GM12875 (cell line): ENCODE results near the gene FBLIM1.

Experiments
- H3K4me3 ChIP-seq: one replicate; pipeline ENCODE4 v1.5.1; 2011; ENCODE audit warnings: low read depth, low read length, control low read depth
- TF ChIP-seq, protein P1 (sequence below): IDR thresholded peaks from 2 replicates; pipeline ENCODE4 v1.5.1; 2011; ENCODE audit warnings: low read depth, mild to moderate bottlenecking, control low read depth, inconsistent platforms, low read length, moderate library complexity, borderline replicate concordance; ENCODE audit not compliant: insufficient read depth

Gene FBLIM1

DNA sequence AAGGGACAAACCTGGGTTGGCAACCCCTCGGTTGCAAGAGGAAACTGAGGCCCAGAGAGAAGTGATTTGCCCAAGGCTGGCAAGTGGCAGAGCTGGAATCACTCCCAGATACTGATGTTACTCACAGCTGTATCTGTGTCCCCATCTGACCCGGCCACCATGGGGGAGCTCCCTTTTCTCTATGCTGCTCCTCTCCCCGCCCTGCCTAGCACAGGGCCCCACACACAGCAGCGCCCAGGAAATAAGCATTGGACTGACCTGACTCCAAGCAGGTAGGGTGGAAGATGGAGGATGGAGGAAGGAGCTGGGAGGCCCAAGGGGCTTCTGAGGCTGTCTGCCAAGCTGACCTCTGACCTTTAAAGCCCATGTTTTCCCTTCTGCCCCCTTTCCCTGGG lies 3.0 kb upstream of the FBLIM1 start:
- TF ChIP-seq, protein P1, sequence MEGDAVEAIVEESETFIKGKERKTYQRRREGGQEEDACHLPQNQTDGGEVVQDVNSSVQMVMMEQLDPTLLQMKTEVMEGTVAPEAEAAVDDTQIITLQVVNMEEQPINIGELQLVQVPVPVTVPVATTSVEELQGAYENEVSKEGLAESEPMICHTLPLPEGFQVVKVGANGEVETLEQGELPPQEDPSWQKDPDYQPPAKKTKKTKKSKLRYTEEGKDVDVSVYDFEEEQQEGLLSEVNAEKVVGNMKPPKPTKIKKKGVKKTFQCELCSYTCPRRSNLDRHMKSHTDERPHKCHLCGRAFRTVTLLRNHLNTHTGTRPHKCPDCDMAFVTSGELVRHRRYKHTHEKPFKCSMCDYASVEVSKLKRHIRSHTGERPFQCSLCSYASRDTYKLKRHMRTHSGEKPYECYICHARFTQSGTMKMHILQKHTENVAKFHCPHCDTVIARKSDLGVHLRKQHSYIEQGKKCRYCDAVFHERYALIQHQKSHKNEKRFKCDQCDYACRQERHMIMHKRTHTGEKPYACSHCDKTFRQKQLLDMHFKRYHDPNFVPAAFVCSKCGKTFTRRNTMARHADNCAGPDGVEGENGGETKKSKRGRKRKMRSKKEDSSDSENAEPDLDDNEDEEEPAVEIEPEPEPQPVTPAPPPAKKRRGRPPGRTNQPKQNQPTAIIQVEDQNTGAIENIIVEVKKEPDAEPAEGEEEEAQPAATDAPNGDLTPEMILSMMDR, result no peak
- H3K4me3 ChIP-seq, result no peak overlapping the region

DNA sequence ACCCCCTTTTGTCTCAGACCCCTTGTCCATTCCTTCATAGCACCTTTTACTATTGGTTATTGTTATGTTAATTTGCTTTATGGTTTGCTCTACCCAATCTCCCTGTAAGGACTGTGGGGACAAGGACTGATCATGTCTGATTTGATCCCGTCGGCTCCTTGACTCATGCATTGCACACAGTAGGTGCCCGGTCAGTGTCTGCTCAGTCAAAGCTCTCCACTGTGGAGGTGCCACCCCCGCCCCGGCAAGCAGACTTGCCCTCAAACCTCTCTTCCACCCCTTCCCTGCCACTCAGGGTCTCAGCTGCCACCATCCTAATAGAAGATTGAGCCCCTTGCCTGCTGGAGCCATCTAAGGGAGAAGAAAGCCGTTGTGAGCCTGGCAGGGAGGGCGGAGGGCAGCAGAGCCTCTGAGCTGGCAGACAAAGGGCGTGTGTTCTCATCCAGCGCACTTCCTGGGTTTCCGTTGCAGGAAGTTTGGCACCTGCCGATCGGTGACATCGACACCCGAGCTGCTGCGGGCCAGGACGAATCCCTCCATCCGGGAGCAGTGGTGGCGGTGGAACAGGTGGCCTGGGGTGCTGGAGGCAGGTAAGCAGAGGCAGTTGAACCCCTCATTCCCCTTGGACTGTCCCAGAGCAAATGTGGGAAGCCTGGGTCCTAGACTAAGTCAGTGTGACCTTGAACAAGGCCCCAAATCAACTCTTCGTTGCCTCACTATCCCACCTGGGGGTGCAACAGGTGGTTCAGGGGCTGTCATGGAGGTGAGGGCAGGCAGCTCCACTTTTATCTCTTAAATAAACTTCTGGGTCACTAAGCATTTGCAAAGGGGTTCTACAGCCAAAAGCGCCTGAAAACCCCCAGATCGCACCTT lies 2.2 kb upstream of the FBLIM1 start:
- no peak overlapping the region for H3K4me3 ChIP-seq
- TF ChIP-seq, protein P1, result no peak

DNA sequence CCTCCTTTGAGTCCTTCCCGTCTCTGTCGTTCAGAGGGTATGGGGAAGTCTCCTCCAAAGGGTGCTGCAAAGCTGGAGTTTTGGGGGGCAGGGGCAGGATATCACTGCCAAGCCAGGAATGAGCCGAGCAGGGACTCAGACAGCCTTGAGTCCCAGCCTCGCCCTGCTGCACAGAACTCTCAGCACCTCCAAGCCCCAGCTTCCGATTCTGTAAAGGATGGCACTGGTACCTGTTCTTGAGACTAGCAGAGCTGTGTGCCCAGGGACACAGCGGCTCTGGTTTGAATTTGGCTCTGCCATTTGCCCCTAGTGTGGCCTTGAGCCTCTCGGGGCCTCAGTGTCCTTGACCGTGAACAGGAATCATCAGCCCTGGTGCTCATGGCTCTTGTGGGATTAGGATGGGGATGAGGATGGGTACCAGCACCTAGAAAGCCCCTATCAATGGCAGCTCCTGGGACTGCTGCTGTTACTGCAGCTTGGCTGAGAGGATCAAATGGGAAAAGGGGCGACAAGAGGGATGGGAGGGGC lies 1.5 kb upstream of the FBLIM1 start:
- H3K4me3 ChIP-seq, result no peak overlapping the region
- TF ChIP-seq, protein P1, result no peak

DNA sequence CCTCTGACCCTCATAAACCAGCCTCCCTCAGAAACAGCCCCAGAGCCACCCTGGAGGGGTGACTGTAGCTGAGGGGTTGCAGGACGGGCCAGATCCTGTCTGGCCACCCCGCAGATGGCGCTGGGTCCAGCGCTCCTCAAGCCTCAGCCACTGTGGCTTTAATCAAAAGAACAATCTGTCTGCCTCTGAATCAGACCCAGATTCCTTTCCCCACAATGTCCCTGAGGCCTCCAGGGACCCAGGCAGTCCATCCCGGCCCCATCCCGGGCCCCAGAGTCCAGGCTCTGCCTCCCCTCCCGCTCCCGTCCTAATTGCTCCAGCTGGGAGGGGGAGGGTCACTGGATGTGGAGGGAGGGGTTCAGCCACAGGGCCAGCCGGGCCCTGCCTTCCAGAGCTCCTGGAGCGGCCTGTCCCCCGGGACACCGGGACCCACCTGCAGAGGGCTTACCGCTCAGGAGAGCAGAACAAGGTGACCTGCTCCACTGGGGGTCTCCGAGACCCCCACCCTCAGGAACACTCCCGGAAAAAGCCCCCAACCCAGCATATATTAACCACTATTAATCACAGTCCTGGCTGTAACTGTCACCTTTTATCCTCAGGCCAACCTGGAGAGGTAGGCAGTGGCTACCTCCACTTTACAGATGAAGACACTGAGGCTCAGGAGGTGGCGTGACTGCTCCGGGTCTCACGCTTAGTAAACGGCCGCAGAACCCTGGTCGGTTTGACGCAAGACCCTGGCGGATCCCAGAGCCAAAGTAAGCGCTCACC lies 836 bp upstream of the FBLIM1 start:
- no peak overlapping the region for H3K4me3 ChIP-seq
- TF ChIP-seq, protein P1, result no peak

DNA sequence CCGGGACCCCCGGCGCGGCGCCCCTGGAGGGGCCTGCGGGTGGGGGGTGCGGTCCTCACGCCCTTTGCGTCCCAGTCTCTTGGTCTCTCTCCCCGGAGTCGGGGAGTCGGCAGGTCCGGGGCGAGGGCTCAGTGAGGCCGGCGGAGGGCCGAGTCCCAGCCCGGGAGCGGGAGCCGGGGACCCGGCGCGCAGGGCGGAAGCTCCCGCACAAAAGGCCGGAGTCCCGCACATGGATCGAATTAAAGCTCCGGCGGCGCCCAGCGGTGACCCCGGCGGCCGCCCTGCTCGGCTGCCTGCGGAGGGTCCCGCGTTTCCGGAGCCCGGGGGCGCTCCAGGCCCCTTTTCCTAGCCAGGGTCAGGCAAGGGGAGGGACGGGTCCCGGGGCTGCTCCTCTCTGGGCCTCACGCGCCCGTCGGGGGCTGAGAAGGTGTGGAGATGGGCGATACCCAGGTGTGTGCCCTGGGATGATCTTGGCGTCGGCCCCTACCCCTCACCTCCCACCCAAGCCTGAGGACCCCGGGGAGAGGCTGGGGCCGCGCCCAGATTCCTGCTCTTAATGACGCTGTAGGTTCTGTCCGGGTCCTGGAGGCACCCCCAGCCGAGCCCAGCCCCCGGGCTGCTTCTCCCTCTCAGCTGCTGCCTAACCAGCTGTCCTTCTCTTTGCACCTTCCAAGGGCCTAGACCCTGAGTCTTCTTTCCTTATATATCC lies 512 bp downstream of the FBLIM1 start:
- TF ChIP-seq, protein P1, result no peak
- no peak overlapping the region for H3K4me3 ChIP-seq

DNA sequence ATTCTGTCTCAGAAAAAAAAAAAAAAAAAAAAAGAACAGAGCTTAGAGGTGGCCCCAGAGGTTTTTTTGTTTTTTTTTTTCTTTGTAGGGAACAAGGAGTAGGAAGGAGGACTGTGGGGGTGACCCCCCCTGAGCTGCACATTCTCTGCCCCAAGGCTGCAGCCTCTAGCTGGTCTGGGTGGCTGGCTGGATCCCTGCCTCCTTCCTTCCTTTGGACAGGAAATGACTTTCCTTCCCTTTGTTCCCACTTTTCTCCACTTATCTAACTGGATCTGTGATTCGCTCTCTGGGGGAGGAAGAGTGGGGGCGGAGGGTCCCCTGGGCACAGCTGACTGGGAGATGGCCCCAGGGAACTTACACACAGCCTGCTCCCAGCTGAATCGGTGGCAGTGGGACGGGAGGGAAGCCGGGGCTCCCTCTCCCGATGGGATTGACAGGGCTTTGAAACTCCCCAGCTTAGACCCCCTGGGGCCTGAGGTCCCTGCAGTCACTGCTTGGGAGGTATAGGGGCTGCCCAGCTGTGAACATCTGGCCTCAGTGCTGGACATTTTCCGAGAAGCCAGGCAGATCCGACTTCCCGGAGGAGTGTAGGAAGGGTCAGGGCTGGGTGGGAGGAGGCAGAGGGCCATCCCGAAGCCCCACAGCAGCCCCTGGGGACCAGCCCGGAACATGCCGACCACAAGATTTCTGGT lies 2.1 kb downstream of the FBLIM1 start:
- TF ChIP-seq, protein P1, result no peak
- H3K4me3 ChIP-seq, result no peak overlapping the region
